ENCODE results near the gene LONP1. TPM values are rescaled to one million over a fixed set of nuclear protein-coding genes. Genes with fewer than 3 reads are reported as not detected.

Gene LONP1
- polyA plus RNA-seq, 1 experiment, result 77.4 TPM

DNA sequence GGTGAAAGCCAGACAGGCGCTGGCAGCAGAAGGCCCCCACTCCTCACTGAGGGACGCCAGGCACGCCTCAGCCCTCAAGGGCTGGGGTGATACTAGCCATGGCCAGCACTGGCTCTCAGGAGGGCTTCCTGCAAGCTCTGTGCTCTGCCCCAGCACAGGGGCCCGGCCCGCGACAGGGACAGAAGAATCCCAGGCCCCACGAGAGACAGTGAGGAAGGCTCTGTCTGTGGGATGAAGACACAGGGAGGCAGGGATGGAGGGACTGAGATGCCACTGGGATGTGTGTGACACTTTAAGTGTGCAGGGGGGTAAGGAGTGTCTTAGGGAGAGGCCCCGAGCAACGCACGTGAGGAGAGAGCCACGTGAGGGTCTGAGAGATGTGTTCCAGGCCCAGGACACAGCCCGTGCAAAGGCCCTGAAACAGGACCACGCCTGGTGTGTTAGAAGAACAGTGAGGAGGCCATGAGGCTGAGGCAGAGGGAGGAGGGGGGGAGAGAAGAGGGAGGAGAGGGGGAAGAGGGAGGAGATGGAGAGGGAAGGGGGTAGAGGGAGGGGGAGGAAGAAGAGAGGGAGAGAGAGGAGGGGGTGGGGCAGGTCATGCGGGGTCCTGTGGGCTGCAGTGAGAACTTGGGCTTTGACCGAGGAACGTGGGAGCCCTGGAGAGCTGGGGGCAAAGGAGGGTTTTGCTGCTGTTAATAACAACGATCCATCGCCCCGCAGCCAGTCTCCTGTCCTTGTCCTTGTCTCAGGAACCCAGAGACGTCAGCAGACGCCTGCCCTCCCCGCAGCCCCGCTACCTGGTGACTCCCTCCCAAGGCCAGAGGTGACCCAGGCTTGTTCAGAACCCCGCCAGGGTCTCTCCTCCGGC lies 22.7 kb downstream of the LONP1 start:
- Histone ChIP-seq H3K36me3 (ENCODE audit: control insufficient read depth, insufficient read depth, low read length) (peaks cover 63% of the 10 kb centered on the region), H3K27me3 (ENCODE audit: control insufficient read depth, insufficient read depth, low read length) (no peaks in the 10 kb centered on the region), H3K4me3 (ENCODE audit: low read depth, low read length) (no peak overlapping the region)
- ChIA-PET CTCF (no interaction called here), POLR2A (no interaction called here)
- TF ChIP-seq, protein P1, sequence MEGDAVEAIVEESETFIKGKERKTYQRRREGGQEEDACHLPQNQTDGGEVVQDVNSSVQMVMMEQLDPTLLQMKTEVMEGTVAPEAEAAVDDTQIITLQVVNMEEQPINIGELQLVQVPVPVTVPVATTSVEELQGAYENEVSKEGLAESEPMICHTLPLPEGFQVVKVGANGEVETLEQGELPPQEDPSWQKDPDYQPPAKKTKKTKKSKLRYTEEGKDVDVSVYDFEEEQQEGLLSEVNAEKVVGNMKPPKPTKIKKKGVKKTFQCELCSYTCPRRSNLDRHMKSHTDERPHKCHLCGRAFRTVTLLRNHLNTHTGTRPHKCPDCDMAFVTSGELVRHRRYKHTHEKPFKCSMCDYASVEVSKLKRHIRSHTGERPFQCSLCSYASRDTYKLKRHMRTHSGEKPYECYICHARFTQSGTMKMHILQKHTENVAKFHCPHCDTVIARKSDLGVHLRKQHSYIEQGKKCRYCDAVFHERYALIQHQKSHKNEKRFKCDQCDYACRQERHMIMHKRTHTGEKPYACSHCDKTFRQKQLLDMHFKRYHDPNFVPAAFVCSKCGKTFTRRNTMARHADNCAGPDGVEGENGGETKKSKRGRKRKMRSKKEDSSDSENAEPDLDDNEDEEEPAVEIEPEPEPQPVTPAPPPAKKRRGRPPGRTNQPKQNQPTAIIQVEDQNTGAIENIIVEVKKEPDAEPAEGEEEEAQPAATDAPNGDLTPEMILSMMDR (IDR thresholded peaks at IDR 0.05; ENCODE audit: insufficient read depth, low read depth, low read length), result no peak
- DNase-seq (ENCODE audit: low read depth), result no peak

DNA sequence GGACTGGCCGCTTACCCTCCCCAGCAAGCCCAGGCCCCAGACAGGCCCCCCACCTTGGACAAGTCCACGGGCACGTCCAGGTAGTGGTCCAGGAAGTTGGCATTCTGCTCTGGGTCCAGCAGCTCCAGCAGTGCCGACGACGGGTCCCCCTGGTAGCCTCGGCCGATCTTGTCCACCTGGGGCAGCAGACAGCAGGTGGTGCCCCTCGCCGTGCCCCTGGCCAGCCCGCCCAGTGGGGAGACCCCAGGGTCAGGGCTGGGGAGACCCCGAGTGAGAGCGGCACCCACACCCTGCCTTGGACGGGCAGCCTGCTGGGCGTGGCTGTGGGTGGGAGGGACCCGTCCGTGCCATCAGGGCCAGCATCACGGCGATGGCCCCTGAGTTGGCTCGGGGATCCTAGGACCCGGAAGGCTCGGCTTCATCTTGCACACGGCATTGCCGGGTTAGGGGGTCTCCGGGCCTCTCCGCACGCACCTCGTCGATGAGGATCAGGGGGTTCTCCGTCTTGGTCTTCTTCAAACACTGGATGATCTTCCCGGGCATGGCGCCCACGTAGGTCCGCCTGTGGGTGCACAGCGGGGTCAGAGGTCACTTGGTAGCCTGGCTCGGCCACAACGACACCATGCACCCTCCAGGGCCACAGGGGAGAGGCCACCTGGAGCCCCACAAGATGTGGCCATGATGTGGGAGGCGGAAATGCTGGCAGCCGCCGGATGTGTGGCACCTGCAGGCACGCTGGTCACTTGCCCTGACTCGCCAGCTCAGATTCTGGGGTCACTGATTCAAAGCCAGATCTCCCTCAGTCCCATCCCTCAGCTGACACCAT lies 23.5 kb downstream of the LONP1 start:
- H3K27me3 ChIP-seq (ENCODE audit: control insufficient read depth, insufficient read depth, low read length), result no peaks in the 10 kb centered on the region
- TF ChIP-seq, protein P1 (IDR thresholded peaks at IDR 0.05; ENCODE audit: insufficient read depth, low read depth, low read length), result no peak
- H3K4me3 ChIP-seq (ENCODE audit: low read depth, low read length), result no peak overlapping the region
- peaks cover 71% of the 10 kb centered on the region for H3K36me3 ChIP-seq (ENCODE audit: control insufficient read depth, insufficient read depth, low read length)
- DNase-seq (ENCODE audit: low read depth), result no peak
- ChIA-PET POLR2A (no interaction called here), CTCF (no interaction called here)

DNA sequence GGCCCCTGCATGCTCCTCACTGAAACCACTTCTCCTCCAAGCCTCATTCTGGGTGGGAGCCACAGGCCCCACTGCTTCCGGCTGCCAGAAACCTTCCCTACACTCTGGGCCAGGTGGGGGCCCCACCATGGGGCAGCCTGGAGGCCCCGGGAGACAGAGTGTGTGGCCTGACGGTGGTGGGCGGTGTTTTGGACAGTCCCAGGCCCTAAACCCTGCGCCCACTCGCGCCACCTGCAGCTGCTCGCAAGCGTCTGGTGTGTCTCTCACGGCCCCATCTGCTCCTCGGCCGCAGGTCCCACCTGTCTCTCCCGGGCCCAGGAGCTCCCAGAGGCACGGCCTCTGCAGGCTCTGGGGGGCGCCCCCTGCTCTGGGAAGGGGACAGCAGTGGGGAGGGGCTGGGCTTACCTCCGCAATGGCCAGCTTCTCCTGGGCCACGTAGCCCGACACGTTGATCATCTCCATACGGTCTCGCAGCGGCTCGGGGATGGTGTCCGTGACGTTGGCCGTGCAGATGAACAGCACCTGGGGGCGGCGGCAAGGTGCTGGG lies 24.2 kb downstream of the LONP1 start:
- H3K4me3 ChIP-seq (ENCODE audit: low read depth, low read length), result no peak overlapping the region
- H3K27me3 ChIP-seq (ENCODE audit: control insufficient read depth, insufficient read depth, low read length), result no peaks in the 10 kb centered on the region
- no peak for DNase-seq (ENCODE audit: low read depth)
- TF ChIP-seq, protein P1 (IDR thresholded peaks at IDR 0.05; ENCODE audit: insufficient read depth, low read depth, low read length), result no peak
- peaks cover 74% of the 10 kb centered on the region for H3K36me3 ChIP-seq (ENCODE audit: control insufficient read depth, insufficient read depth, low read length)
- CTCF ChIA-PET, result no interaction called here
- POLR2A ChIA-PET, result no interaction called here

DNA sequence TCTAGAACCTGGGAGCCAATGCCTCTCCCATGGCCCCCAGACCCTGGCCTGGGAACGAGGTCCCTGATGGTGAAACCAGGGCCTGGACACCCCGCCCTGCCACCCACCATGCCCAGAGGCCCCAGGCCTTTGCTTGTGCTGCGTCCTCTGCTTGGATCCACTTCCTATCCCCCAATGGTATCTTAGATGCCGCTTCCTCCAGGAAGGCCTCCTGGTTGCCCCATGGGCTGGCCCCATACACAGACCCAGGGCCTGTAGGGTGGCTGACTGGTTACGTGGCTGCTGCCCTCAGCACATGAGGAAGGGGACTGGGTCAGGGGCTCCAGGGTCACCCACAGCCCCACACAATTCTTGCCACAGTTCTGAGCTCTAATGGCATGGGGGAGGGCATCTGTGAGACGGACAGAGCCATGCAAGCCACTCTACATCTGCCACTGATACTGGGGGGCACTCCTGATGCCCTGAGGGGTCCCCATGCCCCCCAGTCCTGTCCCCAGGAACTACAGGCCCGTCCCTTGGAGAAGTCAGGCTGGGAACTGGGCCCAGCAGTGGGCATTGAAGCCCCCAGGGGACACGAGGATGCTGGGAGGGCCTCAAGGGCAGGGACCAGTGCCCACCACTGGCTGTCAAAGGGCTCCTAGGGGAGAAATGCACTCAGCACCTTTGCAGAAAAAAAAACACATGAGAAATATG lies 24.8 kb downstream of the LONP1 start:
- peaks cover 71% of the 10 kb centered on the region for H3K36me3 ChIP-seq (ENCODE audit: control insufficient read depth, insufficient read depth, low read length)
- TF ChIP-seq, protein P1 (IDR thresholded peaks at IDR 0.05; ENCODE audit: insufficient read depth, low read depth, low read length), result no peak
- no peak for DNase-seq (ENCODE audit: low read depth)
- POLR2A ChIA-PET, result no interaction called here
- no peaks in the 10 kb centered on the region for H3K27me3 ChIP-seq (ENCODE audit: control insufficient read depth, insufficient read depth, low read length)
- no peak overlapping the region for H3K4me3 ChIP-seq (ENCODE audit: low read depth, low read length)
- CTCF ChIA-PET, result no interaction called here

All from BJ (cell line).